Measurements from ENCODE around the gene MOGAT2. TPM values are rescaled to one million over a fixed set of nuclear protein-coding genes. Genes with fewer than 3 reads are reported as not detected.

The MOGAT2 gene
- total and polyA plus RNA-seq, 2 experiments from 2014 or later = 2.9 to 3.2 TPM

DNA sequence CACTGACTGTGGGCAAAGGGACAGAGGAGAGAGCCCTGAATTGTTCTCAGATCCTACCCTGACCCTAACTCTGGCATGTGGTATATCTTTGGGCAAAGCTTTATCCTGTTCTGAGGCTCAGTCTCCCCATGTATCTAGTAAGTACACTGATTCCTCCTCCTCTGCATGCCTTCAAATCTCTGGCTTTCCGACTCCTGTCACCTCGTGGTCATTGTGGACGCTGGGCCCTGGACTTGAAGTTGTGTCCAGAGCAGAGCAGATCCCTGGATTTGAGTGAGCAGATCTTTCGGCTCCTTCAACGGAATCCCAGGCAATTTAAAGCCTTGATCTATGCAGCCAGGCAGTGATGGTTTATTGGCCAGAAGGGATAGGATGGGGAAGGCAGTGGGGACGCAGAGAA lies 3.0 kb downstream of the MOGAT2 start:
- WGBS (ENCODE audit: low lambda C conversion rate, missing lambda C conversion rate) = 89% methylated on average over 6 of the region's 6 CpGs
- no peak for DNase-seq (ENCODE audit: low spot score)
- Histone ChIP-seq H3K27me3 (no peaks in the 10 kb centered on the region), H4K20me1 (ENCODE audit: insufficient read depth, poor library complexity, severe bottlenecking) (no peaks in the 10 kb centered on the region), H3K9me2 (replicated peaks; ENCODE audit: insufficient read depth) (no peaks in the 10 kb centered on the region), H3K79me2 (no peaks in the 10 kb centered on the region), H3K4me1 (ENCODE audit: insufficient read depth) (peaks cover 17% of the 10 kb centered on the region), H3K36me3 (replicated peaks; ENCODE audit: insufficient read depth, low read depth) (no peaks in the 10 kb centered on the region), H3K9me3 (ENCODE audit: low read depth) (no peaks in the 10 kb centered on the region), H2AFZ (no peak overlapping the region), H3K27ac (no peak overlapping the region), H3K4me3 (no peak overlapping the region), H3K4me2 (no peak overlapping the region)
- TF ChIP-seq EZH2phosphoT487 (IDR thresholded peaks at IDR 0.05; ENCODE audit: low read depth, severe bottlenecking, unreplicated experiment) (no peak), EZH2 (IDR thresholded peaks at IDR 0.05; ENCODE audit: borderline replicate concordance) (no peak)
- TF ChIP-seq, protein P1, sequence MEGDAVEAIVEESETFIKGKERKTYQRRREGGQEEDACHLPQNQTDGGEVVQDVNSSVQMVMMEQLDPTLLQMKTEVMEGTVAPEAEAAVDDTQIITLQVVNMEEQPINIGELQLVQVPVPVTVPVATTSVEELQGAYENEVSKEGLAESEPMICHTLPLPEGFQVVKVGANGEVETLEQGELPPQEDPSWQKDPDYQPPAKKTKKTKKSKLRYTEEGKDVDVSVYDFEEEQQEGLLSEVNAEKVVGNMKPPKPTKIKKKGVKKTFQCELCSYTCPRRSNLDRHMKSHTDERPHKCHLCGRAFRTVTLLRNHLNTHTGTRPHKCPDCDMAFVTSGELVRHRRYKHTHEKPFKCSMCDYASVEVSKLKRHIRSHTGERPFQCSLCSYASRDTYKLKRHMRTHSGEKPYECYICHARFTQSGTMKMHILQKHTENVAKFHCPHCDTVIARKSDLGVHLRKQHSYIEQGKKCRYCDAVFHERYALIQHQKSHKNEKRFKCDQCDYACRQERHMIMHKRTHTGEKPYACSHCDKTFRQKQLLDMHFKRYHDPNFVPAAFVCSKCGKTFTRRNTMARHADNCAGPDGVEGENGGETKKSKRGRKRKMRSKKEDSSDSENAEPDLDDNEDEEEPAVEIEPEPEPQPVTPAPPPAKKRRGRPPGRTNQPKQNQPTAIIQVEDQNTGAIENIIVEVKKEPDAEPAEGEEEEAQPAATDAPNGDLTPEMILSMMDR (IDR thresholded peaks at IDR 0.05; ENCODE audit: poor library complexity) = no peak

DNA sequence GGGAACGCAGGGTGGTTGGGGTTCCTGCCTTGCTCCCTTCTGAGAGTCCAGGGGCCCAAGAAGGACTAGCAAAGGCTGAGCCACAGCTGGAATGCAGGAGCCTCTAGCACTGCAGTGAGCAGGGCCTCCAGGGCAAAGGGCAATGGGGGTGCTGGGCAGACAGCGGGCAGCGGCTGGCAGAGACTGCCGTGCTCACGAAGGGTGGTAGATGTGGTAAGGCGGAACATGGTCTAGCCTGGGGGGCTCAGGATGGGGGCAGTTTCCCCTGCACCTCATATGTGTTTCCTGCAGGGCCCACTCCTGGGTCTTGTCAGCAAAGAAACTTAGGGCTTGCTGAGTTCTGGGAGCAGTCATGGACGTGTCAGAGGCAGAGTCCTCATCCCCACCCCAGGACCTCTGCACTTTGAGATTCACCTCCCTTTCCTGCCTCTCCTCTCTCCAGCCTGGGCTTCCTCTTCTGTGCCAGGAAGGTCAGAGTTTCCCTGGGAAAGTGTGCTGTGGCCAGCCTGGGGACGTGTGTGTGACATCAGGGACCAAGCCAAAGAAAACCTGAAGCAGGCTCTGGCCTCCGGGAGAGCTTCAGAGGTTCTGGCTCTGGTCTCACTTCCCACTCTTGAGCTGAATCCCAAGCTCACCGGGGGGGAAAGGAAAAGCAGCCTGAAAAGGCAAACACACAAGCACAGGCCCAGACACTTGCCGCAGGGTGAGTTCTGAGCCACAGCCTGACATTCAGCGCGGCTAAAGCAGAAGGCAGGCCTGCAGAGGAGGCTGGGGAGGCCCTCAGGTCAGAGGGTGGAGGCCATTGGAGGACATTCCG lies 4.4 kb downstream of the MOGAT2 start:
- H3K27me3 ChIP-seq = no peaks in the 10 kb centered on the region
- peaks cover 17% of the 10 kb centered on the region for H3K4me1 ChIP-seq (ENCODE audit: insufficient read depth)
- TF ChIP-seq EZH2phosphoT487 (IDR thresholded peaks at IDR 0.05; ENCODE audit: low read depth, severe bottlenecking, unreplicated experiment) (no peak), EZH2 (IDR thresholded peaks at IDR 0.05; ENCODE audit: borderline replicate concordance) (no peak)
- TF ChIP-seq, protein P1 (IDR thresholded peaks at IDR 0.05; ENCODE audit: poor library complexity) = no peak
- 76% methylated on average over 14 of the region's 14 CpGs for WGBS (ENCODE audit: low lambda C conversion rate, missing lambda C conversion rate)
- no peaks in the 10 kb centered on the region for H4K20me1 ChIP-seq (ENCODE audit: insufficient read depth, poor library complexity, severe bottlenecking)
- no peak overlapping the region for H3K4me2 ChIP-seq
- H3K79me2 ChIP-seq = no peaks in the 10 kb centered on the region
- H3K36me3 ChIP-seq (replicated peaks; ENCODE audit: insufficient read depth, low read depth) = no peaks in the 10 kb centered on the region
- no peak overlapping the region for H3K4me3 ChIP-seq
- no peaks in the 10 kb centered on the region for H3K9me3 ChIP-seq (ENCODE audit: low read depth)
- peak overlapping the region; percentile 69 for H3K27ac ChIP-seq
- H3K9me2 ChIP-seq (replicated peaks; ENCODE audit: insufficient read depth) = no peaks in the 10 kb centered on the region
- no peak overlapping the region for H2AFZ ChIP-seq
- peak; percentile 32 for DNase-seq (ENCODE audit: low spot score)

DNA sequence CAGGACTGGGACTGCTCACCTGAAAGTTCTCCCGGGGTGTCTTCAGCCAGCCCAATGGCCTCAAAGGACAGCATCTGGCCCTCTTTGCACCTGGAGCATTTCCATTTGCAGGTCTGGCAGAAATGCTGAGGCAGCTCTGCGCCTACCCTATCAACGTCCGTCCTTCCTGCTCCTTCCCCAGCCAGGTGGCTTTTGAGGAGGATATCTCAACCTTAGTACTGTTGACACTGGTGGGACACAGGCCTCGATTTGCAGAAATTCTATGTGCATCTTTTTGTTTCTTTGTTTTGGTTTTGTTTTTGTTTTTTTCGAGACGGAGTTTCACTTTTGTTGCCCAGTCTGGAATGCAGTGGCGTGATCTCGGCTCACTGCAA lies 5.0 kb downstream of the MOGAT2 start:
- H2AFZ ChIP-seq = no peak overlapping the region

DNA sequence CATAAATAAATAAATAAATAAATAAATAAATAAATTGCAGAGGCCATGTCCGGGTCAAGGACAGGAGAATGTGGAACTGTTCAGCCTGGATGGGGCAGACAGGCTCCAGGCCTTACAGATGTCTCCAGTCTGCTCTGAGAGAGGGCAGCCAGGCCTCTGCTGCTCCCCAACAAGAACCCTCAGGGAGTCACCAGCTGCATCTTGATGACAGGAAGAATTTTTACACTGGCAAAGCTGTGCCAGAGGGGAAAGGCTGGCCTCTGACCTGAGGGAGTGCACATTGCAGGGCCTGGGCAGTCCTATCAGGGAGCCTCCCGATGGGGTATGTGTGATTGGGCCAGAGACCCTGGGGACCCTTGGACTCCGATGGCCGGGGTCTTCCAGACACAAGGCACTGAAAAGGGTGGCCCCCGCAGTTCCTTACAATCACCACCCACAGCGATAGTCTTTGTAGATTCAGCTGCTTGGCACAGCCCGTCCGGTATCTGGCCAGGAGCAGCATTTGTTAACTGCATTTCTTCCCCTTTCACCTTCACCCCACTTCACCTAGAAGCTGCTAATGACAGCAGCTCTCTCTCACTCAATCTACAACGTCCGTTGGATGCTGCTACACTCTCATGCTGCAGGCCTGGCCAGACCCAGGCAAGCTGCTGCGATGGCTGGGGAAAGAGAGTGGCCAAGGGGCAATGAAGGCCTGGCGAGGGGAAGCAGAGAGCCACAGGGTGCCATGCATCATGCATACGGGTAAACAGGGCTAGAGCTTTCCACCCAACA lies 8.1 kb downstream of the MOGAT2 start:
- Histone ChIP-seq H3K36me3 (replicated peaks; ENCODE audit: insufficient read depth, low read depth) (no peaks in the 10 kb centered on the region), H3K79me2 (no peaks in the 10 kb centered on the region), H4K20me1 (ENCODE audit: insufficient read depth, poor library complexity, severe bottlenecking) (no peaks in the 10 kb centered on the region), H3K27ac (no peak overlapping the region), H3K9me3 (ENCODE audit: low read depth) (no peaks in the 10 kb centered on the region), H3K9me2 (replicated peaks; ENCODE audit: insufficient read depth) (no peaks in the 10 kb centered on the region), H3K4me3 (no peak overlapping the region), H3K4me1 (ENCODE audit: insufficient read depth) (peaks cover 11% of the 10 kb centered on the region), H2AFZ (no peak overlapping the region), H3K27me3 (no peaks in the 10 kb centered on the region), H3K4me2 (no peak overlapping the region)
- TF ChIP-seq, protein P1 (IDR thresholded peaks at IDR 0.05; ENCODE audit: poor library complexity) = no peak
- TF ChIP-seq EZH2phosphoT487 (IDR thresholded peaks at IDR 0.05; ENCODE audit: low read depth, severe bottlenecking, unreplicated experiment) = no peak
- no peak for TF ChIP-seq EZH2 (IDR thresholded peaks at IDR 0.05; ENCODE audit: borderline replicate concordance)
- WGBS (ENCODE audit: low lambda C conversion rate, missing lambda C conversion rate) = 86% methylated on average over 13 of the region's 13 CpGs
- DNase-seq (ENCODE audit: low spot score) = no peak

More for the DNA sequence above, 5.0 kb downstream of the MOGAT2 start:
- no peak for DNase-seq (ENCODE audit: low spot score)
- no peak for TF ChIP-seq EZH2 (IDR thresholded peaks at IDR 0.05; ENCODE audit: borderline replicate concordance)
- H3K79me2 ChIP-seq = no peaks in the 10 kb centered on the region
- H3K27me3 ChIP-seq = no peaks in the 10 kb centered on the region
- no peaks in the 10 kb centered on the region for H3K36me3 ChIP-seq (replicated peaks; ENCODE audit: insufficient read depth, low read depth)
- H3K4me3 ChIP-seq = no peak overlapping the region
- no peaks in the 10 kb centered on the region for H4K20me1 ChIP-seq (ENCODE audit: insufficient read depth, poor library complexity, severe bottlenecking)
- 91% methylated on average over 9 of the region's 9 CpGs for WGBS (ENCODE audit: low lambda C conversion rate, missing lambda C conversion rate)
- no peaks in the 10 kb centered on the region for H3K9me3 ChIP-seq (ENCODE audit: low read depth)
- peak overlapping the region; percentile 69 for H3K27ac ChIP-seq
- H3K9me2 ChIP-seq (replicated peaks; ENCODE audit: insufficient read depth) = no peaks in the 10 kb centered on the region
- peaks cover 17% of the 10 kb centered on the region for H3K4me1 ChIP-seq (ENCODE audit: insufficient read depth)
- no peak overlapping the region for H3K4me2 ChIP-seq

All from hepatocyte (in vitro differentiated cells).